ENCODE measurements around the gene ARFRP1. TPM values are rescaled to one million over a fixed set of nuclear protein-coding genes. Genes with fewer than 3 reads are reported as not detected.

Gene ARFRP1
- total and polyA plus RNA-seq, 2 of the 13 experiments (the other 11 are each of a cell fraction or from before 2014, with no cell fraction given), result 32.0 to 51.1 TPM

DNA sequence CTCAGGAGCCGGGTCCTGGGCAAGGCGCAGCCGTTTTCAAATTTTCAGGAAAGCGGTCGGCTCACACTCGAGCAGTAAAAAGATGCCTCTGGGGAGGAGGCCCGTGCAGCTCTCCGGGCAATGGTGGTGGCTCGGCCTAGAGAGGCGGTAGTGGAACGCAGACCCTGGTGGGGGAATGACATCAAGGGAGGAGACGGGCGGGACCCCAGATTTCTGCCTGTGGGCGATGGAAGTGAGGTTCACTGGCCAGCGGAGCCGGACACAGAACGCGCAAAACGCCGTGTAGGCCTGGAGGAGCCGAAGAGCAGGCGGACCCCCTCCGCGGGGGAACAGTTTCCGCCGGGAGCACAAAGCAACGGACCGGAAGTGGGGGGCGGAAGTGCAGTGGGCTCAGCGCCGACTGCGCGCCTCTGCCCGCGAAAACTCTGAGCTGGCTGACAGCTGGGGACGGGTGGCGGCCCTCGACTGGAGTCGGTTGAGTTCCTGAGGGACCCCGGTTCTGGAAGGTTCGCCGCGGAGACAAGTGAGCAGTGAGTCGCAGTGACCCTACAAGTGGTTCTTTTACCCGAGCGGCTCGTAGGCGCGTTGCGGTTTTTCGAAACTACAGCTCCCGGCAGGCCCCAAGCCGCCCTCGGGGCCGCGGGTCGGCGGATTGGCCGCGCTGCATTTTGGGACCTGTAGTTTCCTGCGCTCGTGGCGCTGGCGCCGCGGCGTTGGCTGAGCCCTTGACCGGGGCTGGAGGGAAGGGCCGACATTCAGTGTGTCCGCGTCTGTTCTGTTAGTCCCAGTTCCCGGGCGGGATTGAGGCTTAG is 49.6 kb downstream of the ARFRP1 start, which contains the start of gene RTEL1 (continued):
- TF ChIP-seq, protein P1, sequence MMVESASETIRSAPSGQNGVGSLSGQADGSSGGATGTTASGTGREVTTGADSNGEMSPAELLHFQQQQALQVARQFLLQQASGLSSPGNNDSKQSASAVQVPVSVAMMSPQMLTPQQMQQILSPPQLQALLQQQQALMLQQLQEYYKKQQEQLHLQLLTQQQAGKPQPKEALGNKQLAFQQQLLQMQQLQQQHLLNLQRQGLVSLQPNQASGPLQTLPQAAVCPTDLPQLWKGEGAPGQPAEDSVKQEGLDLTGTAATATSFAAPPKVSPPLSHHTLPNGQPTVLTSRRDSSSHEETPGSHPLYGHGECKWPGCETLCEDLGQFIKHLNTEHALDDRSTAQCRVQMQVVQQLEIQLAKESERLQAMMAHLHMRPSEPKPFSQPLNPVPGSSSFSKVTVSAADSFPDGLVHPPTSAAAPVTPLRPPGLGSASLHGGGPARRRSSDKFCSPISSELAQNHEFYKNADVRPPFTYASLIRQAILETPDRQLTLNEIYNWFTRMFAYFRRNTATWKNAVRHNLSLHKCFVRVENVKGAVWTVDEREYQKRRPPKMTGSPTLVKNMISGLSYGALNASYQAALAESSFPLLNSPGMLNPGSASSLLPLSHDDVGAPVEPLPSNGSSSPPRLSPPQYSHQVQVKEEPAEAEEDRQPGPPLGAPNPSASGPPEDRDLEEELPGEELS (CRISPR knock-in tag; IDR thresholded peaks at IDR 0.05), result peak; percentile 87
- TF ChIP-seq HOXD1 (CRISPR knock-in tag; IDR thresholded peaks at IDR 0.05) (peak; percentile 91), PHF8 (CRISPR knock-in tag; IDR thresholded peaks at IDR 0.05) (peak; percentile 96), IRX3 (CRISPR knock-in tag; IDR thresholded peaks at IDR 0.05; ENCODE audit: borderline replicate concordance, low read depth) (peak; percentile 43; the same call in 1 of the 2 replicates), ZNF639 (CRISPR knock-in tag; conservative IDR thresholded peaks at IDR 0.05) (peak; percentile 90), GATA4 (IDR thresholded peaks at IDR 0.05; ENCODE audit: borderline replicate concordance, low read depth) (no peak; the same call in 1 of the 2 replicates), AGO2 (optimal IDR thresholded peaks at IDR 0.05; ENCODE audit: low read depth, low read length) (peak; percentile 33), ZNF280D (CRISPR knock-in tag; IDR thresholded peaks at IDR 0.05) (peak; percentile 63; the same call in 1 of the 2 replicates), ZNF317 (CRISPR knock-in tag; IDR thresholded peaks at IDR 0.05) (peak; percentile 87)
- TF ChIP-seq, protein P2, sequence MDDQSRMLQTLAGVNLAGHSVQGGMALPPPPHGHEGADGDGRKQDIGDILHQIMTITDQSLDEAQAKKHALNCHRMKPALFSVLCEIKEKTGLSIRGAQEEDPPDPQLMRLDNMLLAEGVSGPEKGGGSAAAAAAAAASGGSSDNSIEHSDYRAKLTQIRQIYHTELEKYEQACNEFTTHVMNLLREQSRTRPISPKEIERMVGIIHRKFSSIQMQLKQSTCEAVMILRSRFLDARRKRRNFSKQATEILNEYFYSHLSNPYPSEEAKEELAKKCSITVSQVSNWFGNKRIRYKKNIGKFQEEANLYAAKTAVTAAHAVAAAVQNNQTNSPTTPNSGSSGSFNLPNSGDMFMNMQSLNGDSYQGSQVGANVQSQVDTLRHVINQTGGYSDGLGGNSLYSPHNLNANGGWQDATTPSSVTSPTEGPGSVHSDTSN (CRISPR knock-in tag; IDR thresholded peaks at IDR 0.05; ENCODE audit: borderline replicate concordance), result peak; percentile 88; the same call in 1 of the 2 replicates
- TF ChIP-seq, protein P3, sequence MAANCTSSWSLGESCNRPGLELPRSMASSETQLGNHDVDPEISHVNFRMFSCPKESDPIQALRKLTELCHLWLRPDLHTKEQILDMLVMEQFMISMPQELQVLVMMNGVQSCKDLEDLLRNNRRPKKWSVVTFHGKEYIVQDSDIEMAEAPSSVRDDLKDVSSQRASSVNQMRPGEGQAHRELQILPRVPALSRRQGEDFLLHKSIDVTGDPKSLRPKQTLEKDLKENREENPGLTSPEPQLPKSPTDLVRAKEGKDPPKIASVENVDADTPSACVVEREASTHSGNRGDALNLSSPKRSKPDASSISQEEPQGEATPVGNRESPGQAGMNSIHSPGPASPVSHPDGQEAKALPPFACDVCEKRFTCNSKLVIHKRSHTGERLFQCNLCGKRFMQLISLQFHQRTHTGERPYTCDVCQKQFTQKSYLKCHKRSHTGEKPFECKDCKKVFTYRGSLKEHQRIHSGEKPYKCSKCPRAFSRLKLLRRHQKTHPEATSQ (CRISPR knock-in tag; IDR thresholded peaks at IDR 0.05; ENCODE audit: borderline replicate concordance), result peak; percentile 83
- TF ChIP-seq, protein P4, sequence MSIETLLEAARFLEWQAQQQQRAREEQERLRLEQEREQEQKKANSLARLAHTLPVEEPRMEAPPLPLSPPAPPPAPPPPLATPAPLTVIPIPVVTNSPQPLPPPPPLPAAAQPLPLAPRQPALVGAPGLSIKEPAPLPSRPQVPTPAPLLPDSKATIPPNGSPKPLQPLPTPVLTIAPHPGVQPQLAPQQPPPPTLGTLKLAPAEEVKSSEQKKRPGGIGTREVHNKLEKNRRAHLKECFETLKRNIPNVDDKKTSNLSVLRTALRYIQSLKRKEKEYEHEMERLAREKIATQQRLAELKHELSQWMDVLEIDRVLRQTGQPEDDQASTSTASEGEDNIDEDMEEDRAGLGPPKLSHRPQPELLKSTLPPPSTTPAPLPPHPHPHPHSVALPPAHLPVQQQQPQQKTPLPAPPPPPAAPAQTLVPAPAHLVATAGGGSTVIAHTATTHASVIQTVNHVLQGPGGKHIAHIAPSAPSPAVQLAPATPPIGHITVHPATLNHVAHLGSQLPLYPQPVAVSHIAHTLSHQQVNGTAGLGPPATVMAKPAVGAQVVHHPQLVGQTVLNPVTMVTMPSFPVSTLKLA (IDR thresholded peaks at IDR 0.05), result peak; percentile 57
